Lower lobe of right lung (tissue), 2 donors: ENCODE results near the gene COQ10A. TPM values are rescaled to one million over a fixed set of nuclear protein-coding genes. Genes with fewer than 3 reads are reported as not detected.

Experiments used
- ATAC-seq, 2 donors: fragments of 200-7000 bp; cut with Tn5 transposase; one replicate each; pipeline ENCODE4 v1.9.1; 2020 to 2022; ENCODE audit warnings: mild to moderate bottlenecking in 2 of 2, moderate library complexity in 2 of 2
- DNase-seq: peaks from one replicate; pipeline ENCODE4 v3.0.0-alpha.2; 2020
- H3K27ac ChIP-seq: fragments of 200-600 bp; one replicate; pipeline ENCODE4 v1.8.0; 2022
- H3K27me3 ChIP-seq: fragments of 200-600 bp; one replicate; pipeline ENCODE4 v1.8.0; 2022; ENCODE audit warnings: low read depth
- H3K36me3 ChIP-seq: fragments of 200-600 bp; one replicate; pipeline ENCODE4 v1.8.0; 2022; ENCODE audit warnings: mild to moderate bottlenecking
- H3K4me1 ChIP-seq: fragments of 200-600 bp; one replicate; pipeline ENCODE4 v1.8.0; 2022
- H3K4me3 ChIP-seq: fragments of 200-600 bp; one replicate; pipeline ENCODE4 v1.8.0; 2022; ENCODE audit warnings: mild to moderate bottlenecking
- H3K9me3 ChIP-seq: fragments of 200-600 bp; one replicate; pipeline ENCODE4 v1.8.0; 2022
- CTCF ChIP-seq: fragments of 200-600 bp; IDR thresholded peaks from one replicate; pipeline ENCODE4 v1.8.0; 2022; ENCODE audit warnings: antibody characterized with exemption, mild to moderate bottlenecking
- intact Hi-C: fragments of 100-400 bp; cut with DNase I; formaldehyde crosslinking; loops from one replicate; pipeline ENCODE4 v1.11.0; 2022
- total RNA-seq: library from RNA; stranded (reverse); fragmentation: NEBNext Ultra II Directional; extraction: Animal tissue kit (Norgen Biotek cat#: 25700); gene quantifications from one replicate; pipeline ENCODE4 v1.2.1, GENCODE V29; 2021
- donor health status: DM: no; HTN: yes; CAD: no; lungs with severe emphysema.

Gene COQ10A
- total RNA-seq, 1 donor from 2014 or later, result 12.8 TPM

GRCh38 chr12:56304276-56304675 is 37.5 kb downstream of the COQ10A start:
- Histone ChIP-seq H3K4me1 (peaks cover 21% of the 10 kb centered on the region), H3K36me3 (peaks cover 49% of the 10 kb centered on the region), H3K9me3 (no peaks in the 10 kb centered on the region), H3K27ac (no peak overlapping the region), H3K4me3 (no peak overlapping the region), H3K27me3 (no peaks in the 10 kb centered on the region)
- TF ChIP-seq CTCF, result no peak
- ATAC-seq (no peak), DNase-seq (no peak)
- intact Hi-C loops, result no loop called here

- Histone ChIP-seq H3K36me3 (peaks cover 57% of the 10 kb centered on the region), H3K4me1 (peaks cover 21% of the 10 kb centered on the region), H3K9me3 (no peaks in the 10 kb centered on the region), H3K27me3 (no peaks in the 10 kb centered on the region), H3K4me3 (no peak overlapping the region), H3K27ac (no peak overlapping the region)
- TF ChIP-seq CTCF, result no peak
- intact Hi-C loops, result no loop called here
- DNase-seq (no peak), ATAC-seq (no peak)
Measured at GRCh38 chr12:56304872-56305590, 38.3 kb downstream of the COQ10A start.

- Histone ChIP-seq H3K9me3 (no peaks in the 10 kb centered on the region), H3K27ac (no peak overlapping the region), H3K36me3 (peaks cover 76% of the 10 kb centered on the region), H3K4me1 (peaks cover 3% of the 10 kb centered on the region), H3K4me3 (no peak overlapping the region), H3K27me3 (no peaks in the 10 kb centered on the region)
- TF ChIP-seq CTCF, result no peak
- no peak for DNase-seq
- intact Hi-C loops, result no loop called here
- no peak for ATAC-seq
Measured at GRCh38 chr12:56307221-56307965, 40.7 kb downstream of the COQ10A start.

- no peak for ATAC-seq
- Histone ChIP-seq H3K27ac (no peak overlapping the region), H3K4me3 (no peak overlapping the region), H3K9me3 (no peaks in the 10 kb centered on the region), H3K27me3 (no peaks in the 10 kb centered on the region), H3K4me1 (no peaks in the 10 kb centered on the region), H3K36me3 (peaks cover 85% of the 10 kb centered on the region)
- no peak for DNase-seq
- no peak for TF ChIP-seq CTCF
- intact Hi-C loops, result no loop called here
Measured at GRCh38 chr12:56308714-56309113, 42.0 kb downstream of the COQ10A start.

GRCh38 chr12:56311003-56311402 is 44.3 kb downstream of the COQ10A start:
- Histone ChIP-seq H3K27me3 (no peaks in the 10 kb centered on the region), H3K36me3 (peaks cover 75% of the 10 kb centered on the region), H3K4me1 (peaks cover 9% of the 10 kb centered on the region), H3K27ac (no peak overlapping the region), H3K9me3 (no peaks in the 10 kb centered on the region), H3K4me3 (no peak overlapping the region)
- ATAC-seq, result no peak
- TF ChIP-seq CTCF, result no peak
- no peak for DNase-seq
- intact Hi-C loops, result no loop called here
